Heart left ventricle (tissue), 16 donors: ENCODE data around the gene PADI1. TPM values are rescaled to one million over a fixed set of nuclear protein-coding genes. Genes with fewer than 3 reads are reported as not detected.
"Not testable (repeated sequence)": the region's sequence is repeated elsewhere in the genome, so short reads cannot be mapped to it uniquely, and the experiment has no call there.

Experiments
- ATAC-seq, 4 donors: fragments of 200-7000 bp; cut with Tn5 transposase; one replicate each; pipeline ENCODE4 v1.9.1; 2020 to 2022; ENCODE audit warnings: moderate library complexity in 4 of 4, mild to moderate bottlenecking in 3 of 4, moderate number of reproducible peaks in 1 of 4
- DNase-seq, 5 donors: peaks; one replicate each; pipeline ENCODE4 v3.0.0-alpha.2; 2020
- H3K27ac ChIP-seq, 12 donors: fragments of 200-600 bp; sonication (generic) in 4 of 12; one replicate each; pipeline versions ENCODE4 v1.5.0 to v1.8.0; 2016 to 2022; ENCODE audit warnings: mild to moderate bottlenecking in 2 of 12
- H3K27me3 ChIP-seq, 9 donors: fragments of 200-600 bp; sonication (generic) in 2 of 9; one replicate each; pipeline versions ENCODE4 v1.5.1 to v1.8.0; 2016 to 2022; ENCODE audit warnings: mild to moderate bottlenecking in 3 of 9
- H3K36me3 ChIP-seq, 9 donors: fragments of 200-600 bp; sonication (generic) in 2 of 9; one replicate each; pipeline versions ENCODE4 v1.5.0 to v1.8.0; 2018 to 2022; ENCODE audit warnings: mild to moderate bottlenecking in 2 of 9
- H3K4me1 ChIP-seq, 12 donors: fragments of 200-600 bp; sonication (generic) in 4 of 12; one replicate each; pipeline versions ENCODE4 v1.5.0 to v1.8.0; 2016 to 2022; ENCODE audit warnings: mild to moderate bottlenecking in 3 of 12
- H3K4me3 ChIP-seq, 12 donors: fragments of 200-600 bp; sonication (generic) in 4 of 12; one replicate each; pipeline versions ENCODE4 v1.5.0 to v1.8.0; 2017 to 2022; ENCODE audit warnings: mild to moderate bottlenecking in 9 of 12, moderate library complexity in 4 of 12
- H3K9me3 ChIP-seq, 12 donors: fragments of 200-600 bp; sonication (generic) in 4 of 12; one replicate each; pipeline versions ENCODE4 v1.5.0 to v1.8.0; 2016 to 2022; ENCODE audit warnings: mild to moderate bottlenecking in 1 of 12
- POLR2A ChIP-seq, 2 donors: fragments of 450-650 bp; IDR thresholded peaks; one replicate each; pipeline ENCODE4 v1.6.1; 2017; ENCODE audit warnings: antibody characterized with exemption in 2 of 2, mild to moderate bottlenecking in 2 of 2, moderate library complexity in 2 of 2
- WGBS, 4 donors: extraction: QIAGEN DNeasy Blood & Tissue Kit in 2 of 4; methylation state at CpG; one replicate each; pipeline versions ENCODE4 v1.1.5 to v1.1.7; 2013 to 2018; 5-methylcytosine and 5-hydroxymethylcytosine counted together
- intact Hi-C, 10 donors: fragments of 100-400 bp; cut with DNase I; formaldehyde crosslinking; loops; one replicate each; pipeline versions ENCODE4 v1.11.1 to v1.14.2; 2022
- polyA plus RNA-seq, 2 donors: library from polyadenylated mRNA; stranded (reverse); fragments of 200-250 nt; gene quantifications; one replicate each; pipeline ENCODE4 v1.2.3, GENCODE V29; 2013
- total RNA-seq, 9 donors: library from RNA; depleted of rRNA in 2 of 9; stranded (reverse); fragments of >200 nt in 2 of 9; fragmentation: NEBNext Ultra II Directional in 3 of 9; extraction: Animal tissue kit (Norgen Biotek cat#: 25700) in 3 of 9; gene quantifications; one replicate each; pipeline versions ENCODE4 v1.1.0 to v1.2.4, GENCODE V29; 2016 to 2023
- TF ChIP-seq, protein P1 (sequence below), 12 donors: fragments of 200-600 bp; sonication (generic) in 4 of 12; IDR thresholded peaks; one replicate each; pipeline versions ENCODE4 v1.5.0 to v1.8.0; 2018 to 2022; ENCODE audit warnings: antibody characterized with exemption in 12 of 12, mild to moderate bottlenecking in 5 of 12
- donor health status: ischemic (EF 13 %, LVEDD 7.1; RV severe dilation, severe dysfunction).
- donor health status: healthy with polysubstance abuse.
- donor health status: DM: no; HTN: yes; CAD: no.
- donor health status: DM: no; HTN: no; CAD: no.
- donor health status: ischemic (EF 25% LVEDD 6.9; RV normal size, moderate dysfunction).
- donor health status: ischemic (EF 25% LVEDD 5.7; RV mildly dilated, moderate dysfunction).
- donor health status: healthy.
- donor health status: DM: yes; HTN: yes; CAD: no.
- donor health status: ischemic (EF 35%, LVEDD 5.7; RV mildly dilated, moderate dysfunction).
- donor health status: nonischemic (EF 11% LVEDD 7.7; RV severe dilation, severe dysfunction).
- donor health status: DM: yes; HTN: yes; CAD: no.
- donor health status: PGD.
- donor health status: ischemic (EF 29% LVEDD 5.4; RV normal size, mild dysfunction).
- donor health status: nonischemic (EF 23%, LVEDD 6.1; RV moderate dilation, normal function).

PADI1 gene
- total and polyA plus RNA-seq, 11 donors, result 0.04 TPM; not detected in 10

DNA sequence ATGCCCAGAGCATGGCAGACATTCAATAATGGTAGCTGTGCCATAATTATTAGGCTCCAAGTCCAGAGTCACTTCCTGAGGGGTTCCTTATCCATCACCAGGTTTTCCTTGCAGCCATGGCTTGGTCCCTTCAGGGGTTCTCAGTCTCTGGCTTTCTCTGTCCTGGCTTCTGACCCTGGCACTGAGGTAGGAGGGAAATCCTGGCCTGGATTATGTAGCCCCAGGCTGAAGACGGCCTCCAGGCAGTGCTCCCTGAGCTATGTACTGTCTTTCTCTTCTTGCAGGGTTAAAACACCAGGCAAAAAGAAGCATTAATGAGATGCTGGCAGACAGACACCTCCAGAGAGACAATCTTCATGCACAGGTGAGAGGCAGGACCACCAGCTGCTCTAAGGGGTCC is 34.5 kb downstream of the PADI1 start:
- Histone ChIP-seq H3K27ac (no peak overlapping the region), H3K4me3 (no peak overlapping the region), H3K27me3 (peaks cover 0 to 40% (median 10%) of the 10 kb centered on the region in 9 donors), H3K4me1 (no peaks in the 10 kb centered on the region), H3K36me3 (no peaks in the 10 kb centered on the region), H3K9me3 (no peaks in the 10 kb centered on the region)
- TF ChIP-seq, protein P1, sequence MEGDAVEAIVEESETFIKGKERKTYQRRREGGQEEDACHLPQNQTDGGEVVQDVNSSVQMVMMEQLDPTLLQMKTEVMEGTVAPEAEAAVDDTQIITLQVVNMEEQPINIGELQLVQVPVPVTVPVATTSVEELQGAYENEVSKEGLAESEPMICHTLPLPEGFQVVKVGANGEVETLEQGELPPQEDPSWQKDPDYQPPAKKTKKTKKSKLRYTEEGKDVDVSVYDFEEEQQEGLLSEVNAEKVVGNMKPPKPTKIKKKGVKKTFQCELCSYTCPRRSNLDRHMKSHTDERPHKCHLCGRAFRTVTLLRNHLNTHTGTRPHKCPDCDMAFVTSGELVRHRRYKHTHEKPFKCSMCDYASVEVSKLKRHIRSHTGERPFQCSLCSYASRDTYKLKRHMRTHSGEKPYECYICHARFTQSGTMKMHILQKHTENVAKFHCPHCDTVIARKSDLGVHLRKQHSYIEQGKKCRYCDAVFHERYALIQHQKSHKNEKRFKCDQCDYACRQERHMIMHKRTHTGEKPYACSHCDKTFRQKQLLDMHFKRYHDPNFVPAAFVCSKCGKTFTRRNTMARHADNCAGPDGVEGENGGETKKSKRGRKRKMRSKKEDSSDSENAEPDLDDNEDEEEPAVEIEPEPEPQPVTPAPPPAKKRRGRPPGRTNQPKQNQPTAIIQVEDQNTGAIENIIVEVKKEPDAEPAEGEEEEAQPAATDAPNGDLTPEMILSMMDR (IDR thresholded peaks at IDR 0.05), result no peak
- no peak for TF ChIP-seq POLR2A (IDR thresholded peaks at IDR 0.05)
- DNase-seq (peak in 2 of 5 donors; percentile 36 to 40), ATAC-seq (peak in 3 of 4 donors; percentile 61 to 76 (median 67))
- intact Hi-C loops, result loop anchor here in 5 of 10 donors (2.0 to 10.0 kb wide), 6 partner anchors 115 to 295 kb away; no protein-coding TSS in a partner anchor
- WGBS, 4 donors, result 18 to 46% (median 28%) methylated on average over 1 of the region's 1 CpG

DNA sequence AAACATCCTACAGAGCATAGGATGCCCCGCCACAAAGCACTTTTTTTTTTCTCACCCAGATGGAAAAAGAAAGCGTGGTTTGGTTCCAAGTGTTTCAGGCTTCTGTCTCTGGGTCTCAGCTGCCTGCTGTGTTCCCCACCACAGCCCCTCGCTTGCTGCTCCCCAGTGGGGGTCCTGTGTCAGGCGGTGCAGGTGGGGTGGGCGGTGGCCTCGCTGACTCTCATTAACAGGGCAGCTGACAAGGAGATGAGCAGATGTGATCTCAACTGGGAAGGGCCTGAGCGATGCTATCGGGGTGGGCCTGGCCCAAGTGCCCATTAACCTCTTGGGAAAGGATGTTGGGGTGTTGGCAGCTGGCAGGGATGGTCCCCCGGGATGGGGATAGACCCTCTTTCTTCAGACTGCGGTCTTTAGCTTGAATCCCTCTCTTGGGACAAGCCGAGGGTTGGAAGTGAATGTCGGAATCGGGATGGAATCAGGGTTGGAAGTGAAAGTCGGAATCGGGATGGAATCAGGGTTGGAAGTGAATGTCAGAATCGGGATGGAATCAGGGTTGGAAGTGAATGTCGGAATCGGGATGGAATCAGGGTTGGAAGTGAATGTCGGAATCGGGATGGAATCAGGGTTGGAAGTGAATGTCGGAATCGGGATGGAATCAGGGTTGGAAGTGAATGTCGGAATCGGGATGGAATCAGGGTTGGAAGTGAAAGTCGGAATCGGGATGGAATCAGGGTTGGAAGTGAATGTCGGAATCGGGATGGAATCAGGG is 36.3 kb downstream of the PADI1 start:
- intact Hi-C loops, ATAC-seq, H3K36me3 ChIP-seq, H3K4me1 ChIP-seq, H3K9me3 ChIP-seq, H3K27ac ChIP-seq, H3K4me3 ChIP-seq, DNase-seq: not testable (repeated sequence)
- H3K27me3 ChIP-seq, result peaks cover 0 to 40% (median 10%) of the 10 kb centered on the region in 9 donors
- 33 to 52% (median 48%) methylated on average over 27 to 28 of the region's 28 CpGs for WGBS, 4 donors

DNA sequence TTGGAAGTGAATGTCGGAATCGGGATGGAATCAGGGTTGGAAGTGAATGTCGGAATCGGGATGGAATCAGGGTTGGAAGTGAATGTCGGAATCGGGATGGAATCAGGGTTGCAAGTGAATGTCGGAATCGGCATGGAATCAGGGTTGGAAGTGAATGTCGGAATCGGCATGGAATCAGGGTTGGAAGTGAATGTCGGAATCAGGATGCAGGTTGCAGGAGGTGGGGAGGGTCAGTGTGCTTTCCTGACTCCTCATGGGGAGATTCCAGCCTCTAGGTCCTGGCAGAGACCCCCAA is 36.8 kb downstream of the PADI1 start:
- intact Hi-C loops, H3K27ac ChIP-seq, H3K36me3 ChIP-seq, H3K4me1 ChIP-seq, DNase-seq, H3K4me3 ChIP-seq, H3K9me3 ChIP-seq, ATAC-seq: not testable (repeated sequence)
- 66 to 84% (median 74%) methylated on average over 9 to 11 of the region's 11 CpGs for WGBS, 4 donors
- peaks cover 0 to 40% (median 10%) of the 10 kb centered on the region in 9 donors for H3K27me3 ChIP-seq

DNA sequence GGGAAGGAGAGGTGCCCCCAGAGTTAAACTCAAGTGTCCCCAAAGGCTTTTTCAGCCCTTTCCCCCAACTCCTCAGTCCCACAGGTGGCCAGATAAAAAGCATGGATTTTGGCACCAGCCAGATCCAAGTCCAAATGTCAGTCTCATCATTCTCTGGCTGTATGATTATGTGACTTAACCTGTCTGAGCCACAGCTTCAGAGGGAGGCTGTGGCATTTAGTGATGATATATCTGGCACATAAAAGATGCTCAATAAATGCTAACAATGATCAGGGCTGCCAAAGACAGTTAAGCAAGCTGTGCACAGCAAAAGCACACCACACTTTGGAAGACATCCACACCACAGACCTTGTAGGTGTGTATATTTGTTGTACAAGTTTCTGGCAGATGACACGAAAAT is 38.3 kb downstream of the PADI1 start:
- TF ChIP-seq, protein P1 (IDR thresholded peaks at IDR 0.05), result no peak
- TF ChIP-seq POLR2A (IDR thresholded peaks at IDR 0.05), result no peak
- ATAC-seq (no peak), DNase-seq (no peak)
- 71 to 94% (median 81%) methylated on average over 1 of the region's 1 CpG for WGBS, 4 donors
- intact Hi-C loops, result no loop called here
- H3K9me3 ChIP-seq, result no peaks in the 10 kb centered on the region
- peaks cover 0 to 40% (median 10%) of the 10 kb centered on the region in 9 donors for H3K27me3 ChIP-seq
- no peak overlapping the region for H3K4me3 ChIP-seq
- H3K27ac ChIP-seq, result no peak overlapping the region
- no peaks in the 10 kb centered on the region for H3K36me3 ChIP-seq
- no peaks in the 10 kb centered on the region for H3K4me1 ChIP-seq

DNA sequence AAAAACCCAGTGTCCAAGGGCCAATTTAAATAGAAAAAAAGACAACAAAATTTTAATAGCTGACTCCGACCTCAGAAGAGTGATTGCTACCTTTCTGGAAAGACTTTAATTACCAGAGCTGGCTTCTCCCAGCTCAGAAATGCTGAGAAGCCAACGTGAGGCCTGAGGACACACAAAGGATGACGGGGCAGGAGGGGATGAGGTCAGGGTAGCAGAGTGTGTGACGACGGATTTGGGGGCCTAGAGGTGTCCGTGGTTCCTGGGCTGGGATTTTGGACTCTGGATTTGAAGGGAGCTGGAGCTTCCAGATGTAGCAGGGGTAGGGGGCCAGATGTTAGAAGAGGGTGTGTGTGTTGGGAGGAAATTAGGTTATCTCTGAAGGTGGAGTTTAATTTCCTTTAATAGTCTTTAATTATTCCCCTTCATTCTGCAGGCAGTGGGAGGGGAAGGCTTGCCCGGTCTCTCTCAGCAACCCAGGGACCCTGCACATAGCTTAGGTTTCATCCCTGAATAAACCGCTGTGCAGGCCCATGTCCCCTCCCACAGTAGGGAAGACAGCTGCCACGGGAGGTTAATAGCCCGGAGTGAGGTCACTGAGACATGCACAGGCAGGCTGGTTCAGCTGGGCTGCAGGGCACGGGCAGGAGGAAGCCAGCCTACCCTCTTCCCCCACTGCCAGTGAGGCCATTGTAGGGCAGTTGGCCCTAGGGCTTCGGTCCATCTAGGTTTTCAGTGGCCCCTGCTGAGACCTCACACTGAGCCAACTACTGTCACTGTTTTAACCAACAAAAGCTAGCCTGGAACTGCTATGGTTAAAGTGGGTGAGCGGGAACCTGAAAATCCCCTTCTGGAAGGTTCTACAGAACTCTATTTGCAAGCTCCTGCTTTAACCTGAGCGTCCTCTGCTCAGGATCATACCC is 40.2 kb downstream of the PADI1 start:
- Histone ChIP-seq H3K4me1 (no peaks in the 10 kb centered on the region), H3K36me3 (no peaks in the 10 kb centered on the region), H3K27me3 (peaks cover 0 to 40% (median 9%) of the 10 kb centered on the region in 9 donors), H3K9me3 (no peaks in the 10 kb centered on the region), H3K27ac (no peak overlapping the region), H3K4me3 (no peak overlapping the region)
- no peak for DNase-seq
- ATAC-seq, result no peak
- no peak for TF ChIP-seq POLR2A (IDR thresholded peaks at IDR 0.05)
- TF ChIP-seq, protein P1 (IDR thresholded peaks at IDR 0.05), result no peak
- 60 to 71% (median 65%) methylated on average over 13 to 14 of the region's 14 CpGs for WGBS, 4 donors
- intact Hi-C loops, result no loop called here
